ENCODE measurements around the gene ITGB6.
A peak's percentile ranks its signal among the peaks of the same experiment; 100 is the strongest.

DNA sequence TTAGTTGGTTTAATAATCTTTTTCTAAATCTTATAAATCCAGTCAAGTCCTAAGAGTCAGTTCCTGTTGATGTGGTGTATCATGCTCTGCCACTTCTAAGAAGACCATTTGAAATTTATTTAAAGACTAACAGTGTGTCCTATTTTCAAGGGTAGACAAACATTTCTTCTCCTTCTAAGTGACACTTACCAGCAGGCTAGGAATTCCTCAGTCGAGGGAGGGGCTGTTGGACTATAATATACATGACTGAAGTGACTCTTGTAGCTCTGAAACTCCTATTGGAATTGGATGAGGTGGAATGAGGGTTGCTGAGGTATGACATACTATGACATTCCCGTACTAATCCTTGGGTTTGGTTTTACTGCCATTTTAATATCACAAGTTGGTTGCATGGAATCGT lies 30.6 kb downstream of the ITGB6 start:
- TF ChIP-seq, protein P1, sequence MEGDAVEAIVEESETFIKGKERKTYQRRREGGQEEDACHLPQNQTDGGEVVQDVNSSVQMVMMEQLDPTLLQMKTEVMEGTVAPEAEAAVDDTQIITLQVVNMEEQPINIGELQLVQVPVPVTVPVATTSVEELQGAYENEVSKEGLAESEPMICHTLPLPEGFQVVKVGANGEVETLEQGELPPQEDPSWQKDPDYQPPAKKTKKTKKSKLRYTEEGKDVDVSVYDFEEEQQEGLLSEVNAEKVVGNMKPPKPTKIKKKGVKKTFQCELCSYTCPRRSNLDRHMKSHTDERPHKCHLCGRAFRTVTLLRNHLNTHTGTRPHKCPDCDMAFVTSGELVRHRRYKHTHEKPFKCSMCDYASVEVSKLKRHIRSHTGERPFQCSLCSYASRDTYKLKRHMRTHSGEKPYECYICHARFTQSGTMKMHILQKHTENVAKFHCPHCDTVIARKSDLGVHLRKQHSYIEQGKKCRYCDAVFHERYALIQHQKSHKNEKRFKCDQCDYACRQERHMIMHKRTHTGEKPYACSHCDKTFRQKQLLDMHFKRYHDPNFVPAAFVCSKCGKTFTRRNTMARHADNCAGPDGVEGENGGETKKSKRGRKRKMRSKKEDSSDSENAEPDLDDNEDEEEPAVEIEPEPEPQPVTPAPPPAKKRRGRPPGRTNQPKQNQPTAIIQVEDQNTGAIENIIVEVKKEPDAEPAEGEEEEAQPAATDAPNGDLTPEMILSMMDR (IDR thresholded peaks at IDR 0.05) = no peak
- TF ChIP-seq POLR2A (IDR thresholded peaks at IDR 0.05) = no peak
- TF ChIP-seq EP300 (IDR thresholded peaks at IDR 0.05) = peak in 3 of 4 donors; percentile 28 to 47 (median 36)
- no peak for TF ChIP-seq POLR2AphosphoS5 (IDR thresholded peaks at IDR 0.05)
